ENCODE results near the gene OR6J1. TPM values are rescaled to one million over a fixed set of nuclear protein-coding genes. Genes with fewer than 3 reads are reported as not detected.
"Not testable (repeated sequence)": the region's sequence is repeated elsewhere in the genome, so short reads cannot be mapped to it uniquely, and the experiment has no call there.

The OR6J1 gene
- total RNA-seq, 1 donor from 2014 or later: not detected

- H3K4me3 ChIP-seq: no peak overlapping the region
- H3K9me3 ChIP-seq: no peaks in the 10 kb centered on the region
- no peak overlapping the region for H3K27ac ChIP-seq
- H3K36me3 ChIP-seq: no peaks in the 10 kb centered on the region
- TF ChIP-seq POLR2A (IDR thresholded peaks at IDR 0.05): no peak
- TF ChIP-seq POLR2AphosphoS5 (IDR thresholded peaks at IDR 0.05; ENCODE audit: insufficient read depth in 1 of 2, low read depth in 1 of 2): no peak
- TF ChIP-seq CTCF (IDR thresholded peaks at IDR 0.05): no peak
- no peaks in the 10 kb centered on the region for H3K4me1 ChIP-seq
- no peak for DNase-seq (ENCODE audit: extremely low spot score in 2 of 2)
- intact Hi-C loops (cut with DNase I): no loop called here
- no peaks in the 10 kb centered on the region for H3K27me3 ChIP-seq
These were observed 21.1 kb downstream of the OR6J1 start for GRCh38 chr14:22623047-22623446.

- no peak overlapping the region for H3K27ac ChIP-seq
- no peaks in the 10 kb centered on the region for H3K36me3 ChIP-seq
- no peaks in the 10 kb centered on the region for H3K4me1 ChIP-seq
- no peaks in the 10 kb centered on the region for H3K9me3 ChIP-seq
- H3K27me3 ChIP-seq: no peaks in the 10 kb centered on the region
- DNase-seq (ENCODE audit: extremely low spot score in 2 of 2): no peak
- H3K4me3 ChIP-seq: no peak overlapping the region
- no peak for TF ChIP-seq POLR2AphosphoS5 (IDR thresholded peaks at IDR 0.05; ENCODE audit: insufficient read depth in 1 of 2, low read depth in 1 of 2)
- TF ChIP-seq CTCF (IDR thresholded peaks at IDR 0.05): no peak
- no peak for TF ChIP-seq POLR2A (IDR thresholded peaks at IDR 0.05)
- intact Hi-C loops (cut with DNase I): no loop called here
These were observed 21.9 kb downstream of the OR6J1 start for GRCh38 chr14:22622255-22622654.

- H3K27ac ChIP-seq; intact Hi-C loops (cut with DNase I); H3K4me3 ChIP-seq; H3K27me3 ChIP-seq; DNase-seq (ENCODE audit: extremely low spot score in 2 of 2); H3K9me3 ChIP-seq: not testable (repeated sequence)
- Histone ChIP-seq H3K36me3 (peaks cover 0 to 13% of the 10 kb centered on the region in 2 donors), H3K4me1 (peaks cover 15% of the 10 kb centered on the region)
These were observed 28.4 kb downstream of the OR6J1 start for GRCh38 chr14:22615765-22616164.

GRCh38 chr14:22614240-22614799, 29.8 kb downstream of the OR6J1 start:
- H3K4me1 ChIP-seq: peaks cover 15% of the 10 kb centered on the region
- H3K36me3 ChIP-seq: peaks cover 0 to 26% of the 10 kb centered on the region in 2 donors
- H3K4me3 ChIP-seq: no peak overlapping the region
- no peaks in the 10 kb centered on the region for H3K9me3 ChIP-seq
- intact Hi-C loops (cut with DNase I): no loop called here
- TF ChIP-seq POLR2AphosphoS5 (IDR thresholded peaks at IDR 0.05; ENCODE audit: insufficient read depth in 1 of 2, low read depth in 1 of 2) (no peak), CTCF (IDR thresholded peaks at IDR 0.05) (no peak), POLR2A (IDR thresholded peaks at IDR 0.05) (no peak)
- H3K27me3 ChIP-seq: no peaks in the 10 kb centered on the region
- no peak overlapping the region for H3K27ac ChIP-seq
- DNase-seq (ENCODE audit: extremely low spot score in 2 of 2): no peak

- Histone ChIP-seq H3K4me1 (peaks cover 15% of the 10 kb centered on the region), H3K27ac (no peak overlapping the region), H3K36me3 (peaks cover 0 to 32% of the 10 kb centered on the region in 2 donors), H3K27me3 (no peaks in the 10 kb centered on the region), H3K9me3 (no peaks in the 10 kb centered on the region), H3K4me3 (no peak overlapping the region)
- TF ChIP-seq CTCF (IDR thresholded peaks at IDR 0.05) (no peak), POLR2AphosphoS5 (IDR thresholded peaks at IDR 0.05; ENCODE audit: insufficient read depth in 1 of 2, low read depth in 1 of 2) (no peak)
- no peak for DNase-seq (ENCODE audit: extremely low spot score in 2 of 2)
- intact Hi-C loops (cut with DNase I): no loop called here
These were observed 30.4 kb downstream of the OR6J1 start for GRCh38 chr14:22613736-22614239.

Data from vagina (tissue), 2 donors.